H1 (cell line): Measurements from ENCODE around the gene LRRC43. TPM values are rescaled to one million over a fixed set of nuclear protein-coding genes. Genes with fewer than 3 reads are reported as not detected.

Experiments
- CTCF ChIA-PET: fragments of 300-600 bp; sonication (Branson Sonifier 250); formaldehyde crosslinking; loops from one replicate; lab custom pipeline; 2021; ENCODE audit not compliant: partially characterized antibody; lab: Charles Lee
- POLR2A ChIA-PET: fragments of 300-600 bp; sonication (Branson Sonifier 250); formaldehyde crosslinking; loops from one replicate; lab custom pipeline; 2021; ENCODE audit warnings: inconsistent platforms; ENCODE audit not compliant: partially characterized antibody; lab: Charles Lee
- DNase-seq, 2 experiments: peaks; one replicate each; pipeline versions ENCODE4 v3.0.0 to v3.0.0-alpha.2; 2010 to 2022; ENCODE audit warnings: low spot score in 2 of 2, low read depth in 1 of 2, mixed read lengths in 1 of 2
- FAIRE-seq: peaks from 2 replicates; lab custom pipeline; 2011; peaks lifted over from hg19 to GRCh38; lab: Jason Lieb, UNC
- H2AFZ ChIP-seq: 2 replicates; pipeline ENCODE4 v1.8.1; 2012; ENCODE audit warnings: low read length, inconsistent platforms
- H2AK5ac ChIP-seq: 2 replicates; pipeline ENCODE4 v1.6.1; 2013; ENCODE audit warnings: low read depth, low read length
- H2BK120ac ChIP-seq: replicated peaks from 2 replicates; pipeline ENCODE3; 2013; ENCODE audit warnings: low read depth, low read length, inconsistent platforms
- H2BK12ac ChIP-seq: 2 replicates; pipeline ENCODE4 v1.6.1; 2013; ENCODE audit warnings: low read depth, low read length
- H2BK15ac ChIP-seq: 2 replicates; pipeline ENCODE4 v1.6.1; 2013; ENCODE audit warnings: low read length
- H2BK20ac ChIP-seq: 2 replicates; pipeline ENCODE4 v1.6.1; 2013; ENCODE audit warnings: low read length
- H2BK5ac ChIP-seq: 2 replicates; pipeline ENCODE4 v1.6.1; 2013; ENCODE audit warnings: low read depth, low read length
- H3K14ac ChIP-seq: 2 replicates; pipeline ENCODE4 v1.6.1; 2013; ENCODE audit warnings: inconsistent platforms; ENCODE audit not compliant: insufficient read length
- H3K18ac ChIP-seq: 2 replicates; pipeline ENCODE4 v1.6.1; 2013; ENCODE audit warnings: low read length; ENCODE audit errors: extremely low read depth
- H3K23ac ChIP-seq: 2 replicates; pipeline ENCODE4 v1.6.1; 2013; ENCODE audit warnings: inconsistent platforms; ENCODE audit not compliant: insufficient read length
- H3K23me2 ChIP-seq: 2 replicates; pipeline ENCODE4 v1.6.1; 2013; ENCODE audit warnings: low read depth, low read length
- H3K27ac ChIP-seq: 2 replicates; pipeline ENCODE4 v1.6.1; 2011; ENCODE audit warnings: low read depth, low read length, inconsistent platforms
- H3K27me3 ChIP-seq, 4 experiments: replicated peaks in 1 of 4; 1 replicate in 1 of 4; 2 replicates in 3 of 4; pipeline versions ENCODE4 v1.6.1 to v1.8.1; 2011 to 2013; ENCODE audit warnings: low read length in 3 of 4, mild to moderate bottlenecking in 3 of 4, inconsistent platforms in 2 of 4, mixed read lengths in 2 of 4, moderate library complexity in 1 of 4; ENCODE audit not compliant: control insufficient read depth in 3 of 4, insufficient read depth in 3 of 4; ENCODE audit errors: extremely low read depth in 1 of 4
- H3K36me3 ChIP-seq, 4 experiments: 2 replicates each; pipeline versions ENCODE4 v1.6.1 to v1.8.1; 2011 to 2013; ENCODE audit warnings: mild to moderate bottlenecking in 4 of 4, low read length in 3 of 4, moderate library complexity in 2 of 4, control low read depth in 1 of 4, inconsistent platforms in 1 of 4; ENCODE audit not compliant: insufficient read depth in 4 of 4, control insufficient read depth in 2 of 4
- H3K4ac ChIP-seq: replicated peaks from 2 replicates; pipeline ENCODE3; 2013; ENCODE audit warnings: low read length, low read depth, mixed read lengths, inconsistent platforms; ENCODE audit not compliant: insufficient read length
- H3K4me1 ChIP-seq, 4 experiments: replicated peaks in 1 of 4; 1 replicate in 1 of 4; 2 replicates in 3 of 4; pipeline versions ENCODE4 v1.6.1 to v1.8.1; 2011 to 2013; ENCODE audit warnings: low read length in 3 of 4, inconsistent platforms in 2 of 4, mixed read lengths in 1 of 4; ENCODE audit not compliant: insufficient read depth in 4 of 4, control insufficient read depth in 3 of 4
- H3K4me2 ChIP-seq, 2 experiments: 2 replicates each; pipeline versions ENCODE4 v1.6.1 to v1.8.1; 2011 to 2013; ENCODE audit warnings: low read depth in 2 of 2, low read length in 2 of 2, control low read depth in 1 of 2, inconsistent platforms in 1 of 2, mild to moderate bottlenecking in 1 of 2; ENCODE audit not compliant: insufficient read depth in 1 of 2
- H3K4me3 ChIP-seq, 4 experiments: fragments of 200-600, 300-600 bp in 1 of 4; sonication (generic), shearing (Covaris generic), sonication (Bioruptor Twin) in 1 of 4; 2 replicates each; pipeline versions ENCODE4 v1.5.1 to v1.8.1; 2011 to 2016; ENCODE audit warnings: low read length in 4 of 4, low read depth in 3 of 4, control low read depth in 2 of 4, inconsistent platforms in 2 of 4, mild to moderate bottlenecking in 2 of 4, mixed read lengths in 1 of 4, moderate library complexity in 1 of 4; ENCODE audit not compliant: insufficient read depth in 2 of 4; ENCODE audit errors: extremely low read depth in 1 of 4
- H3K56ac ChIP-seq: replicated peaks from 2 replicates; pipeline ENCODE3; 2013; ENCODE audit warnings: low read depth, mild to moderate bottlenecking, mixed read lengths, low read length, inconsistent platforms; ENCODE audit not compliant: insufficient read length
- H3K79me1 ChIP-seq: 2 replicates; pipeline ENCODE4 v1.6.1; 2013; ENCODE audit warnings: low read depth, low read length, control low read depth
- H3K79me2 ChIP-seq, 2 experiments: 2 replicates each; pipeline versions ENCODE4 v1.6.1 to v1.8.1; 2012 to 2013; ENCODE audit warnings: low read length in 2 of 2, mild to moderate bottlenecking in 2 of 2, inconsistent platforms in 1 of 2; ENCODE audit not compliant: insufficient read depth in 2 of 2, control insufficient read depth in 1 of 2
- H3K9ac ChIP-seq, 4 experiments: replicated peaks in 1 of 4; 1 replicate in 1 of 4; 2 replicates in 3 of 4; pipeline versions ENCODE4 v1.6.1 to v1.8.1; 2011 to 2013; ENCODE audit warnings: low read depth in 3 of 4, low read length in 3 of 4, control low read depth in 2 of 4, mild to moderate bottlenecking in 2 of 4, moderate library complexity in 2 of 4, inconsistent platforms in 1 of 4; ENCODE audit errors: extremely low read depth in 1 of 4
- H3K9me3 ChIP-seq, 2 experiments: 2 replicates each; pipeline versions ENCODE4 v1.6.1 to v1.8.1; 2012 to 2013; ENCODE audit warnings: mild to moderate bottlenecking in 2 of 2, moderate library complexity in 2 of 2, control low read depth in 1 of 2, inconsistent platforms in 1 of 2, low read depth in 1 of 2, low read length in 1 of 2, mixed read lengths in 1 of 2; ENCODE audit not compliant: insufficient read depth in 2 of 2
- H4K20me1 ChIP-seq, 2 experiments: replicated peaks in 1 of 2; 2 replicates each; pipeline versions ENCODE3 to v1.8.1; 2011 to 2013; ENCODE audit warnings: inconsistent platforms in 2 of 2, low read length in 2 of 2, mild to moderate bottlenecking in 1 of 2; ENCODE audit not compliant: insufficient read depth in 2 of 2, control insufficient read depth in 1 of 2
- H4K5ac ChIP-seq: 2 replicates; pipeline ENCODE4 v1.6.1; 2013; ENCODE audit warnings: low read length, low read depth, mixed read lengths, inconsistent platforms; ENCODE audit not compliant: insufficient read length
- H4K8ac ChIP-seq: 2 replicates; pipeline ENCODE4 v1.8.0; 2013; ENCODE audit warnings: mild to moderate bottlenecking, moderate library complexity, low read length, inconsistent platforms; ENCODE audit not compliant: insufficient read depth; ENCODE audit errors: extremely low read depth
- H4K91ac ChIP-seq: replicated peaks from 2 replicates; pipeline ENCODE3; 2013; ENCODE audit warnings: low read length, mixed read lengths, inconsistent platforms; ENCODE audit not compliant: insufficient read length
- BRCA1 ChIP-seq: IDR thresholded peaks from 2 replicates; pipeline ENCODE4 v1.6.1; 2012; ENCODE audit warnings: low read depth, low read length, improper control_type of control experiment
- EZH2 ChIP-seq: fragments of 200-600 bp; sonication (generic); IDR thresholded peaks from 2 replicates; pipeline ENCODE4 v1.7.1; 2012; ENCODE audit warnings: low read depth, mild to moderate bottlenecking, moderate library complexity, low read length, inconsistent platforms; ENCODE audit not compliant: severe bottlenecking
- POLR2AphosphoS5 ChIP-seq: IDR thresholded peaks from 2 replicates; pipeline ENCODE4 v1.6.1; 2011; ENCODE audit warnings: low read depth, low read length
- RFX5 ChIP-seq: IDR thresholded peaks from 2 replicates; pipeline ENCODE4 v1.6.1; 2011; ENCODE audit warnings: low read depth, low read length, improper control_type of control experiment, borderline replicate concordance
- WGBS, 2 experiments: shearing (Covaris generic) in 1 of 2; methylation state at CpG; one replicate each; pipeline versions ENCODE4 v1.1.6 to v1.1.7; 2013 to 2015; ENCODE audit warnings: low lambda C conversion rate in 2 of 2, mixed read lengths in 2 of 2, inconsistent platforms in 1 of 2, low coverage in 1 of 2, missing lambda C conversion rate in 1 of 2; ENCODE audit not compliant: insufficient replicate concordance in 2 of 2, insufficient coverage in 1 of 2, insufficient read length in 1 of 2; ENCODE audit errors: extremely low coverage in 1 of 2, missing lambda C conversion rate in 1 of 2; 5-methylcytosine and 5-hydroxymethylcytosine counted together
- polyA plus RNA-seq, 7 experiments: library from polyadenylated mRNA; depleted of rRNA in 3 of 7; stranded (reverse) in 5 of 7; unstranded in 2 of 7; fragments of >200 nt in 5 of 7; fragments of 200-250 nt in 2 of 7; gene quantifications; 1 replicate in 5 of 7; 2 replicates in 1 of 7; 4 replicates in 1 of 7; pipeline versions ENCODE4 v1.2.1 to v1.2.3, GENCODE V29; 2011 to 2013; ENCODE audit warnings: missing spikeins in 2 of 7, mixed read lengths in 2 of 7
- total RNA-seq: library from RNA; stranded (reverse); fragmentation: NEBNext Ultra II Directional; extraction: Animal tissue kit (Norgen Biotek cat#: 25700); gene quantifications from 2 replicates; pipeline ENCODE4 v1.2.1, GENCODE V29; 2021

LRRC43 gene
- total and polyA plus RNA-seq, 2 of the 8 experiments (the other 6 are each of a cell fraction or from before 2014, with no cell fraction given): 0.35 to 0.44 TPM

- Histone ChIP-seq H3K14ac (no peak overlapping the region), H3K4me1 (no peaks in the 10 kb centered on the region; a peak in 1 of 7 replicates), H3K4me3 (no peak overlapping the region), H3K4ac (no peak overlapping the region), H2BK5ac (no peak overlapping the region), H3K23ac (no peak overlapping the region)
- CTCF ChIA-PET: interaction anchor here (0.6 to 2.5 kb wide), 8 partner anchors 12 to 90 kb away, joined by 3 to 7 read pairs (median 3); no protein-coding TSS in a partner anchor
- WGBS, 2 experiments: 91% methylated on average over 10 of the region's 10 CpGs; no CpG with 5 or more reads in 1 of the 2 experiments
- POLR2A ChIA-PET: no interaction called here
- TF ChIP-seq POLR2AphosphoS5 (no peak), RFX5 (no peak), BRCA1 (no peak), EZH2 (no peak)
- TF ChIP-seq, all 59 proteins: peak for 0
- H2BK12ac ChIP-seq: no peak overlapping the region
- no peak overlapping the region for H2AFZ ChIP-seq
- no peaks in the 10 kb centered on the region for H4K20me1 ChIP-seq
- no peak overlapping the region for H4K8ac ChIP-seq
- no peaks in the 10 kb centered on the region for H3K79me1 ChIP-seq
- H3K4me2 ChIP-seq: no peak overlapping the region
- no peak overlapping the region for H4K5ac ChIP-seq
- H2BK15ac ChIP-seq: no peak overlapping the region
- no peak overlapping the region for H2AK5ac ChIP-seq
- H3K27me3 ChIP-seq: no peaks in the 10 kb centered on the region; a peak in 1 of 7 replicates
- no peaks in the 10 kb centered on the region for H3K9me3 ChIP-seq
- FAIRE-seq: no peak
- H3K79me2 ChIP-seq: no peaks in the 10 kb centered on the region
- H3K9ac ChIP-seq: no peak overlapping the region
- no peak for DNase-seq
- no peaks in the 10 kb centered on the region for H3K23me2 ChIP-seq
- no peaks in the 10 kb centered on the region for H3K36me3 ChIP-seq
- no peak overlapping the region for H2BK20ac ChIP-seq
- no peak overlapping the region for H2BK120ac ChIP-seq
- H3K27ac ChIP-seq: no peak overlapping the region
- H3K18ac ChIP-seq: no peak overlapping the region
- H4K91ac ChIP-seq: no peak overlapping the region
- no peak overlapping the region for H3K56ac ChIP-seq
Observed at GRCh38 chr12:122167356-122167925, 15.5 kb upstream of the LRRC43 start.
